NCI-H69 (cell line): Measurements from ENCODE around the gene IFIH1.
A peak's percentile ranks its signal among the peaks of the same experiment; 100 is the strongest.

ENCODE experiments used
- DNase-seq: peaks from one replicate; lab custom pipeline; 2025; lab: John Stamatoyannopoulos, UW

IFIH1 gene

GRCh38 chr2:162308747-162309503 is 9.6 kb downstream of the IFIH1 start:
- no peak for DNase-seq

DNA sequence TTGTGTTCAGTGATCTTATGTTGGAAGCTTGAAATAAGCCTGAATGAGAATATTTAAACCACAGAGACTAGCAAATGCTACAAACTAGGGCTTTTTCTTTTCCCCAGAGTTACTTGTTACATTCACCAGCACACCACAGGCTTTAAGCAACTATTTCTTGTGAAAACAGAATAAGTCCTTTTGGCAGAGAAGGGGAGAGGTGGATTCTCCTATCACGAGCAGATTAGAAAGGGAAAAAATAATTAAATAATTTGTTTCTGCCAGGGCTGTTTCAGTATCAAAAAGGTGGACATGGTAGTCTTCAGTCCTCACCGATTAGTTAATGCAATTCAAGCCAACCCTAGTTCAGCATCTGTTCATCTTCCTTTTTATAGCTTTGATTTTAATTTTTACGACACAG is 12.6 kb downstream of the IFIH1 start:
- no peak for DNase-seq

GRCh38 chr2:162301877-162302276 is 16.6 kb downstream of the IFIH1 start:
- no peak for DNase-seq

GRCh38 chr2:162301151-162301804 is 17.2 kb downstream of the IFIH1 start:
- DNase-seq: peak; percentile 62

- DNase-seq: no peak
Observed at GRCh38 chr2:162300266-162300665, 18.2 kb downstream of the IFIH1 start.

DNA sequence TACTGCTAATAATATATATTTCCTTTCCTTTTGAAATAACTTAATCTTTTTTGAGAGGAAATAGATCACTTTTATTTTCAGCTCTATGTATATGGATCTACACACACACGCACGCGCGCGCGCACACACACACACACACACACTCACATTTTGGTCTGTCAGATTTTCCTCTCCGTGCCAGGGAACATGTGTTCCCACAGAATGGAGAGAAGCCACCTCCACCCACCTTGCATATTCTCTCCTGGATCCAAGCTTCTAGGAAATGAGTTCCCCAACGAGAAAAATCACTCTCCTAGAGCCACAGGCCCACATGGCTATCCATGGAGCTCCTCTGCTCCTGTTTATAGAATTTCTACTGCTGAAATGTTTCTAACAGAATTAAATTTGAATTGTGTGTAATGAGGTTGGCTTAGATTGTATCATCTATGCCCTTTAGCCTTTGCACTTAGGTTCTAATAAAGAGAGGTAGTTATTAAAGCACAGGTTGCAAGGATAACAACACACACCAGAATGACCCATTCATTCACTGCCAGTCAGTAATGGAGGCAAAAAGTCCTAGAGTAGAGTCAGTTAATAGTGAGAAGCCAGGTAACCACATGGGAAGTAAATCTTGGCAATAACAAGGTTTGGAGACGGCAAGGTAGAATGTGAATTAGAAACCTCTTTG is 19.7 kb downstream of the IFIH1 start:
- no peak for DNase-seq

- peak; percentile 68 for DNase-seq
Observed at GRCh38 chr2:162297925-162298552, 20.4 kb downstream of the IFIH1 start.

DNA sequence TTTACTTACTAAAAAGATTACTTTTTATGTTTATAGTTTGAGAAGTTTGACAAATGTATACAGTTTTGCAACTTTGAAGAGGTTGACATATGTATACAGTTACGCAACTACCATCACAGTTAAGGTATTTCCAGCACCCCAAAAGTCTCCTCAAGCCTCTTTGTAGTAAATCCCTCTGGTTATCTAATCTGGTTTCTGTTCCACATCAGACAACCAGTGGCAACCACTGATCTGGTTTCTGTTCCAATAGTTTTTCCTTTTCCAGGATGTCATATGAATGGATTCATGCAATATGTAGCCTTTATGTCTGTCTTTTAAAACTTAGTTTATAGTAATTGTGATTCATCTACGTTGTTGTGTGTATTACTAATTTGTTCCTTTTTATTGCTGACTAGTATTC is 23.5 kb downstream of the IFIH1 start:
- DNase-seq: no peak

- no peak for DNase-seq
Observed at GRCh38 chr2:162293122-162293786, 25.2 kb downstream of the IFIH1 start.

DNA sequence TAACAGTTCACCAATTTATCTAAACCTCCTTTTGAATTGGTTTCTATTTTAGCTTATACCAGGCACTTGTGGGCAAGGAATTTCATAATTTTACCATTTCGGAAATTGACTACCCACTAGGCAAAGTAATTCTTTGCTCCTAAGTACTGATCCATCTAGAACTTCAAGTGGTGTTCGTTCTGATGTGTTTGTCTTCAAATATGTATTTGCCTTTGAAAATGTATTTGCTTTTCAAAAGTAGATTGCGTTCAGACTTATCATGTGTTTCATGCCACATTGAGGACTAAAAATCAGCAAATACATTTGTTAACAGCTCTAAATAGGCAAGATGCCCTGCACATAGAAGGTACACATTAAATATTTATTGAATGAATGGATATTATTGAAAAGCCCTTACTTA is 26.7 kb downstream of the IFIH1 start:
- DNase-seq: no peak

GRCh38 chr2:162282765-162283425 is 35.6 kb downstream of the IFIH1 start:
- no peak for DNase-seq

- DNase-seq: no peak
Observed at GRCh38 chr2:162280654-162281053, 37.8 kb downstream of the IFIH1 start.

DNA sequence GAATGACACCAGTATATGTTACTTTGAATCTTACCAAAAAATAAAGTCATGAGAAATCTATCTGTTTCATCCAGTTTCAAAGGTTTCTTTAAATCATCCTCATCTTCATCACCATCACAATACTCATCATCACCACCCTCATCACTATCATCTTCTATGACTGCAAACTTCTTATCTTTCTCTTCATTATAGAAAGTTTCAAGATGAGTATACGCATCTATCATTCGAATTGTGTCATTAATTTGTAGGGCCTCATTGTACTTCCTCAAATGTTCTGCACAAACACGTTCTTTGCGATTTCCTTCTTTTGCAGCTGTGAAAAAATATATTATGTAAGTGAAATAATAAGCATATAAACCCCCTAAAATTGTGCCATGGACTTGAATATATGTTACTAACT is 41.1 kb downstream of the IFIH1 start:
- DNase-seq: no peak

DNA sequence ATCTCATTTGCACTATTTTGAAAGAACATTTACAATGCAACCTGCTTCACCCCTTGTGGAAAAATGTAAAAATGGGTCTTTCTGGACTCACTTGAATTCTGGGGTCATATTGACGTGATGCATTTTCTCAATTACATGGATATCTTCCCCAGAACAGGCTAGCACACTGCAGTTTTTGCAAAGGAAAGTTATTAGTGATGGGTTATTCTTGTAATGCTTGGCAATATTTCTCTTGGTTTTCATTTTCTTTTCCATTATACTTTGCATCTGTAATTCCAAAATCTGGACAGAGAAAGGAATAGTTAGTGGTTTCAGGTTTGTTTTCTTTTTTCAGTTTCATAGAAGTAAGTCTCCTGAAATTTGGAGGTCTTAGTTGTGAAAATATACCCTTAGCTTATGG is 50.5 kb downstream of the IFIH1 start:
- DNase-seq: no peak

DNA sequence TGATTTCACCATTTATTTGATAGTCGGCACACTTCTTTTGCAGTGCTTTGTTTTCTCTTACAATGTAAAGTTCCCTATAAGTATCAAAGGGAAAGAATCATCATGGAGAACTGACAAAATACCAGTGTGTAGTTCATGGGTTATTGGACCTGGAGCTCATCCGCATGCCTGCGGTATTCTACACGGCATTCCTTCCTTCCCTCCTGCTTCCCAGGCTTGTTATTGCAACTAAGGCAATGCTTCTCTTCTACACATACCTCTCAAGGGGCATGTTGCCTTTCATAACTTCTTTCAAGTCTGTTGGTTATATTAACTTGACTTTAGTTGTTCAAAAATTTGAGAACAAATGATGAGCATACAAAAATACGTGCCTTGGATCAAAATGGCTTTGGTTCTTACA is 51.0 kb downstream of the IFIH1 start:
- DNase-seq: no peak

GRCh38 chr2:162266460-162266760 is 52.1 kb downstream of the IFIH1 start:
- DNase-seq: no peak

GRCh38 chr2:162265666-162266459 is 52.6 kb downstream of the IFIH1 start:
- no peak for DNase-seq

DNA sequence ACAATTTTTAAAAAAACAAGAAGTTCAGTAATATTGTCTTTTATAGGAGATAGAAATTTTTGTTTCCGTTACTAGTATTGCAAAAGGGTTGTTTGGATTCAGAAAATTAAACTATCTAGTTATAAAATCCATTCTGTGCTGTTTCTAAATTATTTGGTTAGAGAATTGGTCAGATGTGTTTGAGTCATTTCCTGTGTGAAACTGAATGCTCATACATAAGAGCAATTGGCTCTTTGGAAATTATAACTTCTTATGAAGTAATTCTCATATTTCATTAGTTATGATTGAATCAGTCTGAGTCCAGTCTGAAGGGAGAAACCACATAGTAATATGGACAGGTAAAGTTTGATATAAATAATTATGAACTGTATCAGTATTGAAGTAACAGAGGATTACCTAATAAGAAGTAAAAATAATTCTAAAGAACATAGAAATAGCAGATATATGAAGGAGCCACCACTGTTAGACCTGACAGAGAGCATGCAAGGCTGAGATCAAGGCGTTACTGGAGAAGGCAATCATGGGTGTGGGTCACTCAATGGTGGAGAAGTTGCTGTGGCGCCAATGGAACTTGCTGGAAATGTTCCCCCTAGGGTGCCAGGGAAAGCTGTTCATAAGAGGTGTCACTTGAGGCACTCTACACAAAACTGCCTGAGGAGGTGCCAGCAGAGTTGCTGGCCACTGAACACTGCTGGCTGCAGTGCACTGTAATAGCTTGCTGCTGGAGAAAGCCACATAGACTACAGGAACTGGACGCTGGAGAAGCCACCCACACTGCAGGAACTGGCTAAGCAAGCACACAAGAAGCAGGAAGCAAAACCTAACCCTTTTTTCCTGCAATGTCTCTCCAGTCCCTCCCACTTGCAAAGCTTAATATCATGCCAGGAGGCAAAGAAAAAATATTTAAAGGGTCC is 57.2 kb downstream of the IFIH1 start:
- no peak for DNase-seq

DNA sequence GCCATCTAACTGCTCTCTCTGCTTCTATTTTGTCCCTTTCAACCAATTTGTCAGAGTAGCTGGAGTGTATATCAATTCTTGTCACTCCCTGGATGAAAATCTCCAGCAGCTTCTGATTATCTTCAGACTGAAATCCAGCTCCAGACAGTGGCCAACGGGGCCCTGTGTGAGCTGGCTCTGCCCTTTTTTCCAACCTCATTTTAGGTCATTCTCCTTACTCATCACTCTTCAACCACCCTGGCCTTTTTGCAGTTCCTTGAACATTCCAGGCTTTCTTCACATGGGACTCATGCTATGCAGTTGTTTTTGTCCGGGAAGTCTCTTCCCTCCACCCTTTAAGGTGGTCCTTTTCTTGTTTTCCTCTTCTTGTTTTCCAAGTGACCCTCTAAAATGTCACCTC is 59.8 kb downstream of the IFIH1 start:
- no peak for DNase-seq

- no peak for DNase-seq
Observed at GRCh38 chr2:162258169-162258568, 60.3 kb downstream of the IFIH1 start.
